ENCODE results near the gene CCDC110. TPM values are rescaled to one million over a fixed set of nuclear protein-coding genes. Genes with fewer than 3 reads are reported as not detected.
A peak's percentile ranks its signal among the peaks of the same experiment; 100 is the strongest.

CCDC110 gene
- polyA plus RNA-seq, 1 donor = 0.94 TPM

- Histone ChIP-seq H3K27me3 (ENCODE audit: control insufficient read depth, insufficient read depth, low read length) (no peaks in the 10 kb centered on the region), H3K36me3 (ENCODE audit: control insufficient read depth, insufficient read depth, low read length) (peaks cover 12% of the 10 kb centered on the region), H3K27ac (ENCODE audit: low read length) (peak overlapping the region; percentile 66), H3K4me3 (ENCODE audit: low read length) (peak overlapping the region; percentile 94), H3K4me1 (ENCODE audit: control insufficient read depth, insufficient read depth, low read length) (peaks cover 6% of the 10 kb centered on the region), H3K9me3 (ENCODE audit: control insufficient read depth, low read depth, low read length) (no peaks in the 10 kb centered on the region)
- WGBS (ENCODE audit: insufficient coverage, low lambda C conversion rate) = 0% methylated on average over 2 of the region's 13 CpGs
- DNase-seq = no peak
These were observed 46.5 kb downstream of the CCDC110 start for GRCh38 chr4:185424905-185425646.

- Histone ChIP-seq H3K27ac (ENCODE audit: low read length) (no peak overlapping the region), H3K27me3 (ENCODE audit: control insufficient read depth, insufficient read depth, low read length) (no peaks in the 10 kb centered on the region), H3K4me1 (ENCODE audit: control insufficient read depth, insufficient read depth, low read length) (peaks cover 6% of the 10 kb centered on the region), H3K9me3 (ENCODE audit: control insufficient read depth, low read depth, low read length) (no peaks in the 10 kb centered on the region), H3K36me3 (ENCODE audit: control insufficient read depth, insufficient read depth, low read length) (peaks cover 25% of the 10 kb centered on the region), H3K4me3 (ENCODE audit: low read length) (no peak overlapping the region)
- WGBS (ENCODE audit: insufficient coverage, low lambda C conversion rate) = no CpG with 5 or more reads among the region's 2 CpGs
- DNase-seq = no peak
These were observed 50.0 kb downstream of the CCDC110 start for GRCh38 chr4:185421366-185422124.

GRCh38 chr4:185416955-185417354 is 54.6 kb downstream of the CCDC110 start:
- Histone ChIP-seq H3K36me3 (ENCODE audit: control insufficient read depth, insufficient read depth, low read length) (peaks cover 42% of the 10 kb centered on the region), H3K4me1 (ENCODE audit: control insufficient read depth, insufficient read depth, low read length) (no peaks in the 10 kb centered on the region)
- no peak for DNase-seq

GRCh38 chr4:185412412-185412811 is 59.1 kb downstream of the CCDC110 start:
- Histone ChIP-seq H3K4me3 (ENCODE audit: low read length) (no peak overlapping the region), H3K36me3 (ENCODE audit: control insufficient read depth, insufficient read depth, low read length) (peaks cover 48% of the 10 kb centered on the region), H3K27me3 (ENCODE audit: control insufficient read depth, insufficient read depth, low read length) (no peaks in the 10 kb centered on the region), H3K9me3 (ENCODE audit: control insufficient read depth, low read depth, low read length) (no peaks in the 10 kb centered on the region), H3K4me1 (ENCODE audit: control insufficient read depth, insufficient read depth, low read length) (no peaks in the 10 kb centered on the region), H3K27ac (ENCODE audit: low read length) (no peak overlapping the region)
- no peak for DNase-seq
- WGBS (ENCODE audit: insufficient coverage, low lambda C conversion rate) = 92% methylated on average over 2 of the region's 5 CpGs

More at GRCh38 chr4:185416955-185417354, 54.6 kb downstream of the CCDC110 start:
- Histone ChIP-seq H3K27ac (ENCODE audit: low read length) (no peak overlapping the region), H3K9me3 (ENCODE audit: control insufficient read depth, low read depth, low read length) (no peaks in the 10 kb centered on the region), H3K27me3 (ENCODE audit: control insufficient read depth, insufficient read depth, low read length) (no peaks in the 10 kb centered on the region), H3K4me3 (ENCODE audit: low read length) (no peak overlapping the region)

GRCh38 chr4:185411849-185412248 is 59.7 kb downstream of the CCDC110 start:
- Histone ChIP-seq H3K27me3 (ENCODE audit: control insufficient read depth, insufficient read depth, low read length) (no peaks in the 10 kb centered on the region), H3K27ac (ENCODE audit: low read length) (no peak overlapping the region), H3K4me1 (ENCODE audit: control insufficient read depth, insufficient read depth, low read length) (no peaks in the 10 kb centered on the region), H3K36me3 (ENCODE audit: control insufficient read depth, insufficient read depth, low read length) (peaks cover 42% of the 10 kb centered on the region), H3K4me3 (ENCODE audit: low read length) (no peak overlapping the region), H3K9me3 (ENCODE audit: control insufficient read depth, low read depth, low read length) (no peaks in the 10 kb centered on the region)
- 89% methylated on average over 4 of the region's 5 CpGs for WGBS (ENCODE audit: insufficient coverage, low lambda C conversion rate)
- DNase-seq = no peak

- Histone ChIP-seq H3K9me3 (ENCODE audit: control insufficient read depth, low read depth, low read length) (no peaks in the 10 kb centered on the region), H3K36me3 (ENCODE audit: control insufficient read depth, insufficient read depth, low read length) (peaks cover 48% of the 10 kb centered on the region), H3K27ac (ENCODE audit: low read length) (no peak overlapping the region), H3K4me3 (ENCODE audit: low read length) (no peak overlapping the region), H3K27me3 (ENCODE audit: control insufficient read depth, insufficient read depth, low read length) (no peaks in the 10 kb centered on the region), H3K4me1 (ENCODE audit: control insufficient read depth, insufficient read depth, low read length) (no peaks in the 10 kb centered on the region)
- WGBS (ENCODE audit: insufficient coverage, low lambda C conversion rate) = 100% methylated on average over 2 of the region's 2 CpGs
- DNase-seq = no peak
These were observed 63.1 kb downstream of the CCDC110 start for GRCh38 chr4:185408432-185408831.

- H3K4me1 ChIP-seq (ENCODE audit: control insufficient read depth, insufficient read depth, low read length) = no peaks in the 10 kb centered on the region
- H3K36me3 ChIP-seq (ENCODE audit: control insufficient read depth, insufficient read depth, low read length) = peaks cover 49% of the 10 kb centered on the region
- DNase-seq = no peak
- H3K27me3 ChIP-seq (ENCODE audit: control insufficient read depth, insufficient read depth, low read length) = no peaks in the 10 kb centered on the region
- no peak overlapping the region for H3K27ac ChIP-seq (ENCODE audit: low read length)
- 94% methylated on average over 3 of the region's 6 CpGs for WGBS (ENCODE audit: insufficient coverage, low lambda C conversion rate)
- no peaks in the 10 kb centered on the region for H3K9me3 ChIP-seq (ENCODE audit: control insufficient read depth, low read depth, low read length)
- no peak overlapping the region for H3K4me3 ChIP-seq (ENCODE audit: low read length)
These were observed 66.1 kb downstream of the CCDC110 start for GRCh38 chr4:185405296-185405999.

GRCh38 chr4:185404031-185404430 is 67.5 kb downstream of the CCDC110 start:
- peaks cover 52% of the 10 kb centered on the region for H3K36me3 ChIP-seq (ENCODE audit: control insufficient read depth, insufficient read depth, low read length)

GRCh38 chr4:185399466-185399865 is 72.1 kb downstream of the CCDC110 start:
- DNase-seq = no peak
- Histone ChIP-seq H3K4me1 (ENCODE audit: control insufficient read depth, insufficient read depth, low read length) (peaks cover 6% of the 10 kb centered on the region), H3K27ac (ENCODE audit: low read length) (no peak overlapping the region)

More at GRCh38 chr4:185404031-185404430, 67.5 kb downstream of the CCDC110 start:
- DNase-seq = no peak
- WGBS (ENCODE audit: insufficient coverage, low lambda C conversion rate) = no CpG with 5 or more reads among the region's 4 CpGs
- H3K27me3 ChIP-seq (ENCODE audit: control insufficient read depth, insufficient read depth, low read length) = no peaks in the 10 kb centered on the region
- H3K27ac ChIP-seq (ENCODE audit: low read length) = no peak overlapping the region
- H3K4me1 ChIP-seq (ENCODE audit: control insufficient read depth, insufficient read depth, low read length) = no peaks in the 10 kb centered on the region
- H3K4me3 ChIP-seq (ENCODE audit: low read length) = no peak overlapping the region
- H3K9me3 ChIP-seq (ENCODE audit: control insufficient read depth, low read depth, low read length) = no peaks in the 10 kb centered on the region

GRCh38 chr4:185398618-185399017 is 72.9 kb downstream of the CCDC110 start:
- WGBS (ENCODE audit: insufficient coverage, low lambda C conversion rate) = 93% methylated on average over 2 of the region's 2 CpGs
- Histone ChIP-seq H3K4me3 (ENCODE audit: low read length) (no peak overlapping the region), H3K27me3 (ENCODE audit: control insufficient read depth, insufficient read depth, low read length) (no peaks in the 10 kb centered on the region), H3K36me3 (ENCODE audit: control insufficient read depth, insufficient read depth, low read length) (peaks cover 24% of the 10 kb centered on the region), H3K9me3 (ENCODE audit: control insufficient read depth, low read depth, low read length) (no peaks in the 10 kb centered on the region), H3K27ac (ENCODE audit: low read length) (no peak overlapping the region), H3K4me1 (ENCODE audit: control insufficient read depth, insufficient read depth, low read length) (peaks cover 6% of the 10 kb centered on the region)
- no peak for DNase-seq

More at GRCh38 chr4:185399466-185399865, 72.1 kb downstream of the CCDC110 start:
- no peak overlapping the region for H3K4me3 ChIP-seq (ENCODE audit: low read length)
- WGBS (ENCODE audit: insufficient coverage, low lambda C conversion rate) = 75% methylated on average over 4 of the region's 8 CpGs
- no peaks in the 10 kb centered on the region for H3K9me3 ChIP-seq (ENCODE audit: control insufficient read depth, low read depth, low read length)
- H3K36me3 ChIP-seq (ENCODE audit: control insufficient read depth, insufficient read depth, low read length) = peaks cover 26% of the 10 kb centered on the region
- no peaks in the 10 kb centered on the region for H3K27me3 ChIP-seq (ENCODE audit: control insufficient read depth, insufficient read depth, low read length)
